HG03103 (cell line): ENCODE data around the gene APBA1.

Experiments
- ATAC-seq: cut with Tn5 transposase; IDR thresholded peaks from one replicate; pipeline ENCODE4 v1.9.1; 2021; ENCODE audit warnings: low read depth; ENCODE audit not compliant: unreplicated experiment

Gene APBA1

DNA sequence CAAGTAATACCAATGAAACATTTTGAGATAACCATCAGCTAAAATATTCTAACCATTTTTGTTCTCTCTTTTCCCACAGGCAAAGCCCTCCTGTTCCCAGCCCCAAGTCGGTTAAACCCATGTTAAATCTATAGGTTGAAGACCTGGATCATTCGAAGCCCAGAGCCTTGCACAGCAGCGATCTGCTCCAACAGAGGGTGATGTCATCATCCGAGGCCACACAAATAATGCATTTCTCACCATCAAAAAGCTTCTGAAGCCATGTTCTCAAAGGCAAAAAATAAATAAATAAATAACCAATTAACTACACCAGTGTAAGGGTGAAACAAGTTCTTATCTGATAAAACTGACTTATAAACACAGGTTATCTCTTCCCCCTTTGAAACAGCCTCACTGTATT lies 178.0 kb downstream of the APBA1 start:
- no peak for ATAC-seq

DNA sequence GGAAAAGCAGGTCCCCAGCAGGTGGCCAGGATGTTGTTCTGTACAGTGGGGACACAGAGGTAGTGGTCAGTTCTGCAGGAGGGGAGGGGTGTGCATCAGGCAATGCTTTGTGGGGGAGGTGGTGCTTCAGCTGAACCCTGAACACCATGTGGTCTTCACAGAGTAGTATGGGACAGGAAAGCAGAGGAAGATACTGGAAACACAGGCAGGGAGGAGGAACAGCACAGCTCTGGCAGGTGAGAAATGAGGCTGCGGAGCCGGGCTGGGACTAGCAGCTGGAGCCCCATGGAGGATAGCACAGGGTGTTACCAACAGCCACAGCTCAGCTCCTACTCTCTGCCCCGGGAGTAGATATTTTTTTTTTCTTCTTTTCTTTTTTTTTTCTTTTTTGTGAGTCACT lies 185.7 kb downstream of the APBA1 start:
- ATAC-seq: no peak

DNA sequence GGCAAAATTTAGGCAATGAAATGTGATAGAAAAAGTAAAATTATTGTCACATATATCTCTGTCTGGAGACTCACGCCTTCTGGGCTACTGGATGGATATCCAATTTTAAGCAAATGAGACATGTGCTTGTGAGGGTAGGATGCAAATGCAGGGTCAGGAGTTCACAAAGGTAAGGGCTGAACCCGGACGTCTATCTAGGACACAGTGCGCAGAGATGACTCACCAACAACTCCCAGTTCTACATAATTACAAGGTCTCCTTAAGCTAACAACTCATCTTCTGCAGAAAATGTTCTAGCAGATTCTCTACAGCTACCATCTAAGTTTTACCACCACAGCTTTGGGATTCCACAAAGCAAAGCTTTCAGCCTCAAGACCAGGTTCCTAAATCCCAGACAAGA lies 186.7 kb downstream of the APBA1 start:
- no peak for ATAC-seq

DNA sequence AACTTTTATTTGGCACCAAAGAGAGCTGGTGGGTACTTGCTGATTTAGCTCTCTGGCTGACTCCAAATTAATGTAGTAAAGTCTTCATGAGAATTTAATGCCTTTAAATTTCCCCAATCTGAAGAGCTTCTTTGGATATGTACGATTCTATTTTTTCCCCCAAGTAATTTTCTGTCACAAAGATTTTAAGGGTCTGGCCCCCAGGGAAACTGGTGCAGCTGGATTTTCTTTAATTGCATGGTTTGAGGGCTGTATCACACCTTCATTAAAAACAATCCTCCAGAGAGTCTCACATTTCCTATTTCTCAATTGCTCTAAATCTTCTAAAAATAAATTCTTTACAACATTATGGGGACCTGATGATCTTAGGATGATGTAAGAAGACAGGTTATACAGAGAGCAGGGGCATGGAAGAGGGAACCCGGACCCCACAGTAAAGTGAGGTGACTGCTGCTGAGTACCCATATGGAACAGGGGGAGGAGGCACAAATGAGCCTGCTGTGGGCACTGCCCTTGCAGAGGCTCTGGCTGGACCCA lies 188.2 kb downstream of the APBA1 start:
- no peak for ATAC-seq

DNA sequence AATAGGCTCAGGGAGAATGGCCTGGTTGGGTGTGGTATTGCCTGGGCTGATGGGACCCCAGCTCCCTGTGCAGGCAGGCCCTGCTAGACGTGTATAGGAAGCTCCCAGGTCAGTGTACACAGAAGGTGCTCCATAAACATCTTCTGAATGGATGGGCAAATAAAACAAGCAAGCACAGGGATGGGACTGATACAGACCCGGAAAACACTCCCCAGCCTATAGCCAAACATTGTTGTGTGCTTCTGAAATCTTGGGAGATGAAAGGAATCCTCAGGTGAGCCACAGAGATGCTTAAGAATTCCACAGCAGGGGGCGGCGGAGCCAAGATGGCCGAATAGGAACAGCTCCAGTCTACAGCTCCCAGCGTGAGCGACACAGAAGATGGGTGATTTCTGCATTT lies 195.4 kb downstream of the APBA1 start:
- no peak for ATAC-seq

DNA sequence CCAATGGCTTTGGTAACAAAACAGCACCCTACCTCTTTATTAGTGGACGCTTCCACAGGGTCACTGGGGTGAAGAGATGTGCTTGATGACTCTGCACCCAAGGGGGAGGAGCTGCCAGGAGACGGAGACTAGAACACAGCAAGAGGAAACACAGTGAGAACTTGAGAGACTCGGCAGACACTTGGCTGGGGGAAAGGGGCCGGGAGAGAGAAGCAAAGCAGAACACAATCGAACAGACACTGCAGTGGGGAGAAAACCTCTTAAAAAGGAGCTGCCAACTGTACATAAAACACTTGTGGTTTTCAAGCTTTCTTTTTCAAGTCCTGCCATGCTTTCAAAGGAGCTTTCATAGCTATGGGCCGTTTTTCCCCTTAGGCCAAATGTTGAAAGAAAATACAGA lies 196.2 kb downstream of the APBA1 start:
- no peak for ATAC-seq

DNA sequence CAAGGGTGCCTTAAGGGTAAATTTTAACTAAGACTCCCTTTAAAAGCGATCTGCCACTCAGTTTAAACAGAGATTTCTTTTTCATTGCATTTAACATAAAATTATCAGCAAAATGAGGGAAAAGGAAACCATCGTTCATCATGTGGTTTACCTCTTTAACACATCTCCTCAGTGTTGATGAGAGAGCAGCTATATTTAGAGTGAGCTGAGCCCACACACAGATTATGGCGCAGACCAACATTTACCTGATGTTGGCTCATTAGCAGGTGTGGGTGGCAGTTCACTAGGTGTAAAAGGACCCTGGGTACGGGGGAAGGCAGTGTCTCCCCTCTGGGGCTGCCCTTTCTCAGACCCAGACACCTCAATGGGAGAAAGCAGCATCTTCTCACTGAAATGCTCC lies 197.3 kb downstream of the APBA1 start:
- no peak for ATAC-seq

DNA sequence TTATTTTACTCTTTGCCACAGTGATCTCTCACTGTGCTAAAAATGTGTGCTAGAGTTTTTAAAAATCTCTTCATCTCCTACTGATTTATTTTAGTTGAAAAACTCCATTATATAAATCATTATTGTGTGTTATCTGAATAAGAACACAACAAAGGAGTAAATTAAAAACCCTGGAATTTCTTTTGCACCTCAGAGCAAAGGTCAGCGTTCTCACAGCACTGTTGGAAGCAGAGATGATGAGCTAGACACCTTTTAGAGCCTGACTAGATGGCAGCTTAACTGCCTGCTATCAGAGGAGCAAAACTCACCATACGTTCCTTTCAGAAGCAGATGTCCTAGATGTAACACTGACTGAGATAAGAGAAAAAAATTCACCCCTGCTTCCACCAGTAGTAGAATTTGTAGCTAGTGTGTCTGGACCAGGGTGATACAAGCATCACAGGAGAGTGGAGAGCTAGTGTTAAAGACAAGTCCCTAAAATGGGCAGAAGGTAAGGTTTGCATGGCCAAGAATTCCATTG lies 200.0 kb downstream of the APBA1 start:
- ATAC-seq: no peak

DNA sequence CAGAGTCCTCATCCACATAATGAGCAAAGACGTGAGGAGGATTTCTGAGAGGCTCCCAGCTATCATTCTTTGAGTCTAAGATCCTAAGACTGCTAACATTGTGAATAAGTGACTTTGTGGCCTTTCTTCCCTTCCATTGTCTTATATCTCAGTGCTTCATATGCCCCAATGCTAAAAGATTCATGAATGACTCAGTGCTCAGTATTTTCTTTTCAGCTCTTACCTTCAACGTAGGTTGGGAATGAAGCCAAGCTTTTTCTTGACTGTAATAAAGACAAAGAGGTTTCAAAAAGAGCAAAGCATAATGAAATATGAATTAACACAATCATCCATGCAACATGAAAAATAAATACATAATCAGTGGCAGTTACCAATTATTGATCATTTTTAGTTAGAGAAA lies 200.7 kb downstream of the APBA1 start:
- ATAC-seq: no peak

DNA sequence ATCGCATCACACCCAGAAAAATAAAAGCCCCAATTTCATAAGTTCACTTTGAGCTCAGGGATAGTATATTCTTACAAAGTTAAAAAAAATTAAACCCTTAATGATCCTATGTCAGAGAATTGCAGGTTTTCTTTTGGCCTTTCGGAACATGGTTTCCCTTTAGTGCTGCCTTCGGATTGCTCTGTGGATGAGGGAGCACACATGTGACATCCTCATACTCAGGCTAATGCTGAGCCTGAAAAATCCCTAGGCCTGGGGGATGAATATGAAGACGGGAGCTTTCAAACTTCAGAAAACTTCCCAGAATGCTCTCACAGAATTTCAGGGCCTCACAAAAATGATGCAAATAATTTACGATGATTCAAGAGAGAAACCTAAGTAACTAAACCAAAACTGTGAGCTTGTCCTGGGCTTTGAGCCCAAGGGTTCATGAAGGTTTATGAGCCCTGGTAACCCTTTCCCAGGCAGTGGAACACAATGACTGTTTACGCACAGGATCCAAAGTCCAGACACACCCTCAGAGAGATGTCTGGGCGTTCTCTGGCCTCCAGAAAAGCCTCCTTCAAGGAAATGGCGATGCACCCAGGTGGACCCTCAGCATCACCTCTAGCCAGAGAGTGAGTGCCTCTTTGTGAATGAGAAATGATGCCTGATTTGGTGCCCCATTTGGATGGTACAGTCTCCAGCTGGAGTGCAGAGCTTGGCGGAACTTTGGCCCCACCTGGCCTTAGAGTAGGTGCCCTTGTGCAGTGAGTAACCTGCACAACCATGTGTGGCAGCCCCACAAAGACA lies 201.8 kb downstream of the APBA1 start:
- no peak for ATAC-seq

DNA sequence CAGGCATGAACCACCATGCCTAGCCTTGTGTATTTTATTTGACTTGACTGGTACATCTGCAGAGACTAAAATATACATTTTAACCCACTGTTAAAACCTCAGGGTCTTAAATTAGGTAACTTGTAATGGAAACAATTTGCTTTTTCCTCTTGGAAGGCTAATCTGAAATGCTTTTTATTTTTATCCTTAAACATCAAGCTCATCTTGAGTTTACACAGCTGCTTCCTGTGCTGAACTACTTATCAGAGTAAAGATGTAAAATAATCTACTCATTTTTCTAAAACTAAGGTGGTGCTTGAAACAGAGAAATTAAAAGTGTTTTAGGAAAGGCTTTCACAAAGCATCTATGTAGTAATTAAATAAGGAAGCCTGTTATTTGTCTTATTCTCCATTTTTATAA lies 203.0 kb downstream of the APBA1 start:
- no peak for ATAC-seq

DNA sequence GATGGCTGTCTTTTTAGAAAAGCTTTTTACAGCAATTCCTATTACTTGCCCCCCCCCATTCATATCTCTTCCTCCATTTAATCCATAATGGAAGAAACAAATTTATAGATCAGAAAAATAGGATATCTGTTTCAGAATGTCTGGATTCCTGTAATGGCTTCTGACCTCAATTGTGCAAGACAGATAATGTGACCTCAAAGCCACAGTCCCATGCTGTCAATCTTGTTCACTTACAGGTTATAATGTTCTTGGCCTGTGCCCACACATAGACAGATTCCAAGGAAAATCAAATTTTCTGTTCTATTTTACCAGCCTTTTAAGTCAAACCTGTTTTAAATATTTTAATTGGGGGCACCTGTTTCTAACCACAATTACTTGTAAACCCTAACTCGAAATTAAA lies 203.8 kb downstream of the APBA1 start:
- no peak for ATAC-seq

DNA sequence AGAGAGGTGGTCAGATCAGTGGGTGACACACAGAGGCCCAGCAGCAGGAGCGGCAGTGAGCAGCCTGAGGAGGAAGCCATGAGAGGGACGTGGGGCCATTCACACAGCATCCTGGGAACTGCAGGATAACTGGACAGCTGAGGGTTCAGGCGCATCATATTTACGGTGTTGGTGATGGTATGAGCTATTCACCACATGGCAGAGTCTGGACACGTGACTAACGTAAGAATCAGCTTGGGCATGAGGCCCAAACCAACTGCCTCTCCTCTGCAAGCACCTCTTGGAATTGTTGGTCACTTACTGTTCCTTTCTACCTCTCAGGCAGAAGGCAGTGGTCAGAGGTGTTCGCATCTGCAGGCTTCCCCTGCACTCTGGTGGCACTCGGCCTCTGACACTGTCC lies 206.0 kb downstream of the APBA1 start:
- no peak for ATAC-seq

DNA sequence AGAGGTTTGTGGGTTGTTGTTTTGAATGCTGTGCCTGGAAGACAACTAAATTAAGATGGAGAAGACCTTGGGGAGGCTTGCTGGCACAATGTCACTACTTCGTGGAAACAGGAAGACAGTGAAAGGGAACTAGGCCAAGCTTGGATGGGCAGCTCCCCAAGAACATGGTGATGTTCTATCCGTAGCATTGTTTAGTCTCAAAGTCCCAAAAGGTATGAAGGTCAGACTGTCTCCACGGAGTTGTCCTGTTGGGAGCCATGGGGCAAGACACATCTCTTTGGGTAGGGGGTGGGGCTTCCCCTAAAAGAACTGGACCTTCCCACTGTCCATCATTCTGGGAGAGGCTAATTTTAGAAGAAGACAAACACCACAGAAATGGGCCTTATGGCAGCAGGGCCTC lies 206.7 kb downstream of the APBA1 start:
- ATAC-seq: no peak

DNA sequence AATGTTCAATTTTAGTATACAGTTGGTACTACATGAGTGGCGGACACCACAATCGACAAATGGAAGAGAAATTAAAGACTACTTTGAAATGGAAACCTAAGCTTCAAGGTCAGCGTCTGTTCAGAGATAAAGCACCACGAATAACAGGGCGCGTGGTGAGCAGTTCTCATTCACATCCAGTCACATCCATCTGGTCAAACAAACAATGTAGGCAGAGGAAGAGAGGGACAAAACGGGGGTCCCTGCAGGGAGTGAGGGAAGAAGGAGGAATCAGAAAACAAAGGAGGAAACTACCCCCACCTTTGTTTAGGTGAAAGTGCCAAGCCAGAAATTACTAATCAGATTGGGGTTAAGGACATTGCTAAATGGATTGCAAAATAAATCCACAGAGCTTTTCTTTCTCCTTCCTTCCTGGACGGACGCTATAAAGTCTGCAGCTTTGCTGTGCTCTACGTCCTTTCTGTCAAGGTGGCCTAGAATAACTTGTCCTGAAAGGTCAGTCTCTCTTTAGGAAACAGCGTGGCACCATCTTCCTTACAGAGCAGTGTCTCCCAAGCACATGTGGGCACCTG lies 208.6 kb downstream of the APBA1 start:
- ATAC-seq: no peak

DNA sequence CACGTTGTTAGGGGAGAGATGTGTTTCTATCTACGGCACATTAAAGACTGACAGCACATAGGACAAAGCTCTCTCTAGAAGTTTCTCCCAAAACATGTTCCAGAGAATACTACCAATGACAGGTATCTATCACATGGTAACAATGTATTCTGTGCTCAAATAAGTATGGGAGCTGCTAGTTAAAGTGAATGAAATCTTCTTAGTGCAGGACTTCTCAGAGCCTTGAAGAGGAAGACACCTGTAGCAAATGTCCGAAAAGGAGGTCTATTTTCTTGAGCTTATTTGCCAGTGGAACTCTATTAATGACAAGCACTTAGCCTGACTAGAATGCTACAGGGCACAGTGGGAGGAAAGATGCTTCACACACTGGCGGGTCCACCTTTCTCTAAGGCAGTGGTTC lies 209.8 kb downstream of the APBA1 start:
- no peak for ATAC-seq

DNA sequence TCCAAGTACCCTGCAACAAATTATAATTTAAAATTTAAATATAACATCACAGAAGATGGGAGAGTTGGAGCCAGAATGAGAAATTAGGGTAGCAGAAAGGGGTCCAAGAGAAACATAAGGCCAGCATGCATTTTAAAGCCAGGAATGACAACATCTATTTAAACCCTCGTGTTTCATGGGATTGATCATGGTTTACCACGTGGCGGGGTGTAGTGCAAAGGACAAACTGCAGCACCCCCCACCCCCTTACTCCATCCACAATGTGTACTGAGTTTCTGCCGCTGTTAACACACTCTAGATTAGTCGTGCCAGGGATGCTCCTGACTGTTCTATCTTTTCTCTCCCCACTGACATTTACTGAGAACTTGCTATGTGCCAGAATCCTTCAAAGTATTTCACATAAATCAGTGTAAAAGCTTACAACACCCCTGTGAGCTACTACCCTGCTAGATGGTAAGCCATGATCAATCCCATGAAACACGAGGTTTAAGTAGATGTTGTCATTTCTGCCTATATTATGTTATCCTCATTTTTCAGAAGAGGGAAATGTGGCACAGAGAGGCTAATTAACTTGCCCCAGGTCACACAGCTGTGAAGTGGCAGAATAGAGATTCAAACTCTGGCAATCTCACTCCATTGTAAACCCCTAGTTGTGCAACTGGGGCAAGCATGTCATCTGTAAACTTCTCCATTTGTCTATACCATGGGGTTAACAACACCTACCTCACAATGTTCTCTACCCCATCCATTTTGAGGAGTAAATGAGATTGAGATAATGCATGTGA lies 210.9 kb downstream of the APBA1 start:
- ATAC-seq: no peak

DNA sequence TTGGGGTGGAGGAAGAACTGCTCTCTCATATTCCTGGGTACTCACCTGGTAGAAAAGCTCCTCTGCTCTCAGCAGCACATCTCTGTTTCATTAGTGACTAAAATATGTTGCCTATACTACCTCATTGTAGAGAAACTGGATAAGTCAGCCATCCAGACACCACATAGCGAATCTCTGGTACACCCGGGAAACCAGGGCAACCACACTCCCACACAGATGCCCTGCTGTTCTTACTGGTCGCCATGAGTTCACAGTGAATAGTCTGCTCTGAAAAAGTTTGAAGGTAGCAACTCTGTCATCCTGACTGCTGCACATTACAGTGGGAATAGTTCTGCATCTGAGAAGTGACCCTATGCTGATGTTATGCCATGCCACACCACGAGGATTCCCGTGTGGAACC lies 212.2 kb downstream of the APBA1 start:
- ATAC-seq: no peak

DNA sequence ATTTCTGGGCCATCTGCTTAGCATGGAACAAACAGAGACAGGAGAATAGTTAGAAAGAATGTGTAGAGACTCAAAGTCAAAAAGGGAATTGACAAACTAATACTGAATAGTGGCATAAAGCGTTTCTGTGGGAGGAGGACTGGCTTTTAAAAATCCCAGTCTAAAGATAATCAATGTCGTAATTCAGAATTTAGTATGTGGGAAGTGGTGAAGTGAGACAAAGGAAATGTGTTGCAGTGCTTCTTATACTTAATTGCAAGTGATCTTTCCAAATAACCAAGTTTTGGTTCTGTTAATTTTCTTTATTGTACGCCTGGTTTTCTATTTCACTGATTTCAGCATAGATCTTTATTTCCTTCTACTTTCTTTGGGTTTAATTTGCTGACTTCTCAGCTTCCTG lies 214.0 kb downstream of the APBA1 start:
- ATAC-seq: no peak

DNA sequence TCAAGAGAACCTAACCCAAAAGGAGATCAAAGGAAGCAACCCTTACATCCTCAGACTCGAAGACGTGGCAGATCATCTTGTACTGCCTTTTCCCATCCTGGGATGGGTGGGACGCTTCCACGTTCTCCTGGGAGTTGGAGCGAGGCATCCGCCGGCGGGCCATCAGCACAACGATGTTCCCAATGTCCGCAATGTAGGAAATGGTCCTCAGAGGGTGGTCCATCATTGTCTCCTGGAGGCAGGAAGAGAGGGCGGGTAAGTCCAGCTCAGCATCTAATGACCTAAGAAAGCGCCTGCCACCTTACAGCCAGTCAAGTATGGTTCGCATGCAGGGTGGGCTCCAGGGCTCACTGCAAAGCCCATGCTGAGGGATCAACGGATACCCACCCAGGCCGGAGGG lies 216.0 kb downstream of the APBA1 start:
- no peak for ATAC-seq

DNA sequence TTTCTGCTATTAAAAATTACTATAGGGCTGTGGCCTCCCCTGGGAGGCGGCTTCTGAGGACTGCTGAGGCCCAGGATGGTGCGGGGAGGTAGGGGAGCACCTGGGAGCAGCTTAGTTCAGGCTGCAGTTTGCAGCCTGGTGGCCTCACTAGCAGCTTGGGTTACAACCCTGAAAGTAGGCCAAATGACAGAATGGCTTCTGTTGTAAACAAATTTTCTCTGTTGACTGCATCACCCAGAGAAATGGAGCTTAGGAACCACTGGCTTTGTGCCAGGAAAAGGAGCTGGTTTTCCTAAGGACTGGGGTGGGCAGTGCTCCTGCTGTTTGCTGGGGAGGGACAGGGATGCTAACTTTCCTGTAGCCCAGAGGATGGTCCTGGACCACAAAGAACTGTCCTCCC lies 216.9 kb downstream of the APBA1 start:
- ATAC-seq: no peak
